HG03097 (cell line): ENCODE results near the gene RBM20.
"Not testable (repeated sequence)": the region's sequence is repeated elsewhere in the genome, so short reads cannot be mapped to it uniquely, and the experiment has no call there.

ENCODE experiments used
- ATAC-seq: cut with Tn5 transposase; IDR thresholded peaks from one replicate; pipeline ENCODE4 v1.9.1; 2021; ENCODE audit not compliant: unreplicated experiment, low FRiP score

The RBM20 gene

DNA sequence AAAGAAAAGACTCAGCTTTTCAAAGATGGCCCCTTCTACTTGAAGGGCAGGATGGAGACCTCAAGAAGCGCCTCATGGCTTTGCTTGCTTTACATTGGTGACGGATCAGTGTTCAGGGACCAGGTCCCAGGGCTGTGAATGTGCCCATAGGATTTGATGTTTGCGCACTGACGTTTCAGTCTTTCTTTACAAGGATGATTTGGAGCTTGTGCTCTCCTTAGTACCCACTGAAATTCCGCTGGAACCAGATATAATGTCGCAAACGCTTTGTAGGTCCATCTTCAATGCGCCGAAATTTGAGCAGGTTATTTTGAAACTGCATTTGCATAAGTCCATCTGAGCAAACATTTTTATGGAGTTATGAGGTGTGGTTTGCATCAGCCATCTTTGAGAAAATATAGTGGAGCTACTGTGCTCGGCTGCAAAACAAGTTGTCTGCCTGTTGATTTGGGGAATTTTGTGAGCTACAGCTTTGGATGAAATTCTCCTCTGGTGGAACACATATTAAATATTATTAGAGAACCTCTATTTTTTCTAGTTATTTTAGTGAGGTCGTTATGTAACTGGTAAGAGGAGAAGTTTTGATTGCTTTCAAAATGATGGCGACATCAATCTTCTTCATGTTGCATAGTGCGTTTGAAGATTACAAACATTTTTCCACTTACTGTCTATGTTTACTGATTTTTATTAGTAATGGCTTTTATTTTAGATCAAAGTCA is 2.4 kb downstream of the RBM20 start:
- ATAC-seq: no peak

DNA sequence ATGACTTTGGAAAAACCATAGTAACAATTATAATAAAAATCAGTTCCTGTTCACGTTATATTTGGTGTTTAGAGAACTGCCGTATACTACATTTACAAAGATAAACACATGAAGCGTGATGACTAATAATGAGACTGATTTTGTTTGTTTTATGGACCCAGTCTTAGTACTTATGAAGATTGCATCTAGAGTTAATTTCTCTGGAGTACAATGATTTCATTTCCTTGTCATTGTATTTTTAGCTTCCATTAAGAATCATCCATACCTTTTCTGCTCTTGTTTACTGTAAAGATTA is 2.9 kb downstream of the RBM20 start:
- ATAC-seq: no peak

DNA sequence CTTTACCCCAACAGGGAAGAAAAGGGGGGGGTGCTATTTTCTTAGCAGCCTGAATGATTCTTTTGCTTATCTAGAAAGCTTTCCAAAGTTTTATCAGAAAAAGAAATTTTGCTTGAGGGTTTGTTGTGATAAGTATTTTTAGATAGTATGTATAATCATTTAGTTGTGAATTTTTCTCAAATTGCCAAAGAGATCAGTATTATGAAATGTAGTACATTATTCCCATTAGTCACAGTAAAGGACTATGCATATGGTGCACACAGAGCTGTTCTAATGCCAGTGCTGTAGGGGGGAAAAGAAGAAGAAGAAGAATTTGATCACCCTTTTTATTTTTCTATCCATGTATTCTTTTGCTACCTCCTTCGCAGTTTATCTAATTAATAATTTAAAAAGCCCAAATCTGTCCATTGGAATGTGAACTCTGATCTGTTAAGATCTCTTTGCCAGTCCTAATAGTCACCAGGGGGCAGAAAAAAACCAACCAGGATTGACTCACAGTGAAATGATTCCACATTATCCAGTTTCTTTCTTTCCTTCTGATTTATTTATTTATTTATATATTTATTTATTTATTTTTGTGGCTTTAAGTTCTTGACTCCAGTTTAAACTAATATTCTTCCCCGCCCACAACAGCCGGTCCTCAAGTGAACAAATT is 4.7 kb downstream of the RBM20 start:
- ATAC-seq: no peak

DNA sequence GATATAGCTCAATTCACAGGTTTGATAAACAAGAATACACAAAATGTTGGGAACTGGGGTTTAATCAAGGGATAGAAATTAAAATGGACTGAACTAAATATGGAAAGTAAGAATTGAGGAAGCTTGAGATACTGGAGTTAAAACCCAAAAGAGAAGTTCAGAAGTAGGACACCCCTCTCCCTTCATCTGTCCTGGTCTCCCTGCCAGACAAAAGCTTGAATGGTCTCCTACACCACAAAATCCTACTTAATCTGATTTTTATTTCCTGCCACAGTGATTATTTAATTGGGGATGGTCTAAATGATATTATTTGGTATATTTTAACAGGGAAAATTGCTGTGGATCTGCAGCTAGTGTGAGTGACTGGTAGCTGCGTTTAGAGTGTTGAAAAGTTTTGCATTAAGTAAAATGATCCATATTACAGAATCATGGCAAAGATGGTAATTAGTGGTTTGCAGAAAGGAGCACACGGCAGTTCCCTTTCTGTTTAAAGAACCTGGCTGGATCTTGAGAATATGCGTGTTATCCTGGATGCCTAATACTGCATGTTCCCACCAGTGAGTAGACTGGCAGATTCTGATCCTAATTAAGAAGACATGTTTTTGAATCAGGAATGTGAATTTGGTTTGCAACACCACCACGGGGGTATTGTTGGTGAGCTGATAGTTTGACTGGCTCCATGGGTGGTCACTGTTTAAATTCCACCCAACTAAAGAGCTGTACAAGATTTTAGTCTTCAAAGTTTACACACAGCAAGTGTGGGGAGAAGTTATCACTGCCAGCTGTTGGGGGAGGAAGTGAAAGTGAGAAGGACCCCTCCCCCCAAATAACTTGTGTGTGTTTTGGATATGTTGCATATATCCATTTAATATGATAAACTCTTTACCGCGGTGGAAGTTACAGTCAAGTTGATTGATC is 5.5 kb downstream of the RBM20 start:
- no peak for ATAC-seq

DNA sequence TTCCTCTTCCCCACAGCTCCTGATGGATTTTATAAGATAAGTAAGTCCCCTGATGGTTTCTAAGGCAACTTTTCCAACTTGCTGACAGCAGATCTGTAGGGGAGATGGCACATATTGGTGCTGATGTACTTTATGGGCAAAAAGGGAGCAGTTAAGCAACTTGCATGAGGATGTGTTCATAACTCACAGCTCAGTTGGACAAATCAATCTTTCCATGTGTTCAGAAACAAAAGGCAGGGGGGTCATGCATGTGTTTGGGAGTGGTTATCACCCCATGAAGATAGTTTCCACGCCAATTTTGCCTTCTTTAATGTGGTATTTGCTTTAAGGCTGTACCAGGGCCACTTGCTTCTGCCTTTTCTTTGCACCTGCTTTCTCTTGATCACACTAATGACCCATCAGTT is 6.1 kb downstream of the RBM20 start:
- no peak for ATAC-seq

DNA sequence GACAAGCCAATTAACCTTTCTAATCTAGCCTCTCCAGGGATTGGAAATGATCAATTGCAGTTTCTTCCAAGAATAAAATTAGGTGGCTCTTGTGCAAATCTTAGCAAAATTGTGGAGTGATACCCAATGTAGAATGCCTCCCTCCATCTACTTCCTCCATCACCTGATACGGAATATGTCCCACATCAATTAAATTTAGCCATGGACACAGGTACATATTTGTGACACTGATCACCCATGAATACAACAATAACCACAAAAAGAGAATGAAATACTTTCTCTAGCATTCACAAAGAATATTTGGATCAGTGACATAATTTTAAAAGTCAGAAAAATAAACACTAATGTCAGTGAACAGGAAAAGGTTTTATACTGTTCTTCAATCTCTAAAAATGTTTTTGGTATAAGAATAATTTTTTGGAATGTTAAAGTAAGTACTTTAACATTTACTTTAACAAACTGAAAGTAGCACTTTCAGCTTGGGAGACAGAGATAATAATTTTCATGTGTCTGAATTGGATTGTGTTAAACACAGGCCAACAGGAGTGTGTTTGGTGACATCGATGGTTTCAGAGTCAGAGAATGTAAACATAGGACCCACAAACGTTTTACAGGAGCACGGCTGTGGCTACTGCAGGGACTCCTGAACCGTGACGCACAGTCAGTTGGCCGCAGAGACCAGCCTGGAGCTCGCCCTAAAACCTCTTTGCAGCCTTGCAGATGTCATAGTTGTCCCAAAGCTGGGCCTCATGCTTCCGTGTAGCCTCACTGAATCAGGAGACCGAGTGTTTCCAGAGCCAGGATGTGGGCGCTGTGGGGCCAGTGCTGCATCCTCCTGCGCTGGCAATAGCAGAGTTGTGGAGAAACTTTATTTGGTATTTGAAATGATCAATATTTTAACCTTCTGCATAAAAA is 7.2 kb downstream of the RBM20 start:
- peak; percentile 90 for ATAC-seq

DNA sequence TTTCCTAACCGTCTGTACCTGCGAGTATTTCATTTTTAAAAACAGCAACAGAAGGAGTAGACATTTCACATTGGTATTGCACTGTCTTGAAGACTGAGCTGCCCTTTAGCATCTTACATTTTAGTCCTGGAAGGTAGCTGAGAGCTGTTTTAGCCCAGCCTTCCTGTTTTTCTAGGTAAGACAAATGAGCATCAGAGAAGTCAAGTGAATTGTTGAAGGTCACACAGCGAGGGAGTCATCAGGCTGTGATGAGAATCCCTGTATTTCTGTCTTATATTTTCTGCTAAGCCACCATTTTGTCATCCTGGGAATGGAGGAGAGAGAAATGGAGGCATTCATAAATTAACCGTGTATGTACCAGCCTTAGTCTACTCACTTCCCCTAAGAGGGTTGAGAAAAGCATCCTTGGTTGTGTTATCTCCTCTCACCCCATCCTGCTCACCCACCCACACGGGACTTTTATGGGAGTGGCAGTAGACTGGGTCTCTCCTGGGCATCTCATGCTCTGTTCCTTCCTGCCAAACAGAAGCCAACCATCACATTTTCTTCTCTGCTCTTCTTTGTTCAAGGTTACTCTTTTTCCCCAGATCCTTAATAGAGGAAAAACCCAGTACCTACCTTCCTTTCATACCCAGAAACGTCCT is 8.5 kb downstream of the RBM20 start:
- ATAC-seq: no peak

DNA sequence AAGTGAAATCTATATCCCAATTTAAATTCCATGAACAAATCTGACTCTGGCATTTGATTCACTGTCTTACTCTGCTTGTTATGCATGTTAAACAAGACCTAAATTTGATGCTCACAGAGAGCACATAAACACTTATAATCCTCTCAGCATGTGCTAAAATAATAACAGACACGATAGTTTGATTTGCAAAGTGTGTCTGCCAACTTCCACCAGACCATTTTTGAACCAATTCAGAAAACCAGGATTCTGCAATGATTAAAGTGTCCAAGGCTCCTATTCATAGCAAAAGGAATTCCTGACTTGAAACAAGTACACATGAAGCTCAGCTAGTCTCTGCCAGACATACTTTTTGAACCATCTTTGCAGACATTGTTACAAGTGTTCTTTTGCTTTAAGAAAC is 11.2 kb downstream of the RBM20 start:
- ATAC-seq: no peak

DNA sequence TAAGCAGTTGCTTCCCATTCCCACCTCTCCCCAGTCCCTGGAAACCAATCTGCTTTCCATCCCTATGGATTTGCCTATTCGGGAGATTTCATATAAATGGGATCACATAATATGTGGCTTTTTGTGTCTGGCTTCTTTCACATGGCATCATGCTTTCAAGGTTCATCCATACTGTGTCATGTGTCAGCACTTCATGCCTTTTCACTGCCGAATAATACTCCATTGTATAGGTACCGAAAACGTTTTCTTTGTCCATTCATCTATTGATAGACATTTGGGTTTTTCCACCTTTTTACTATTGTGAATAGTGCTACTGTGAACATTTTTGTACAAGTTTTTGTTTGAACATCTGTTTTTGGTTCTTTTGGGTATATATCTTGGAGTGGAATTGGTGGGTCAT is 12.5 kb downstream of the RBM20 start:
- no peak for ATAC-seq

DNA sequence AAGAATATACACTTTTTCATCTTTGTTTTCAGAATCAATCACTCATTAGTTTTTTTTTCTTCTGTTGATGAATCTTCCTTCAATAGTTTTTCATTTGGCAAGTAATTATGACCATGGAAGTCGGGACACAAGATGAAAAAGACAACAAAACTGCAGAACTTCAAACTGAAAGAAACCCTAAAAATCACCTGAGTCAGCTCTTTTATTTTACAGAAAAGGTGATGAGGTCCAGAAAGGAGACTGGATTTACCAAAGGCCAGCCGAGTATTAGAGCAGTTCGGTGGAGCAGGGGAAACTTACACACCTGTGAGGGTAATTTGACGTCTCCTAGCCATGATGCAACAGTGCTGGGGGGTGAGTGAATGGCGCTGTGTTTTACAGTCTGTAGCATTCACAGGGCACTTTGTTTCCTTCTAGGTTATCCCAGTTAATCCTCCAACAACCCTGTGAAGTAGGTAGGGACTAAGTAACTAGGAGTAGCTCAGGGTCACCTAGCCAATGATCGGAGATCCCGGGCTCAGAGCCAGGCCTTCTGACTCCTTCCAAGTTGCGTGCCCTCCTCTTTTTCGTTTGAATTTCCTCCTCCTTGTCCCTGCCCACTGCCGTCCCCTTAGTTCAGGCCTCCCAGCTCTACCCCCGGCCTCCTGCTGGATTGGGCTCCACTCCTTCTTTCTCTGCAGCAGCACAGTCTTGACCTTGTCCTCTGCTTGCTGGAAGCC is 14.0 kb downstream of the RBM20 start:
- no peak for ATAC-seq

DNA sequence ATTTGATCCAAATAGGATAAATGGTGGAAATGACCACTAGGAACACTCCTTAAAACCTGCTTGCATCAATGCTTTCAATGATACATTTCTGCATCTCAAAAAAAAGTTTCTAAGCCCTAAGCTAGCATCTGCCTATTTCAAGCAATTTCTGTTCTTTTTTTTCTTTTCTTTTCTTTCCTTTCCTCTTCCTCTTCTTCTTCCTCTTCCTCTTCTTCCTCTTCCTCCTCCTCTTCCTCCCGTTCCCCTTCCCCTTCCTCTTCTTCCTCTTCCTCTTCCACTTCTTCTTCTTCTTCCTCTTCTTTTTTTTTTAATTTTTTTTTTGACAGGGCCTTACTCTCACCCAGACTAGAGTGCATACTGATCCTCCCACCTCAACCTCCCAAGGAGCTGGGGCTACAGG is 15.4 kb downstream of the RBM20 start:
- ATAC-seq: no peak

DNA sequence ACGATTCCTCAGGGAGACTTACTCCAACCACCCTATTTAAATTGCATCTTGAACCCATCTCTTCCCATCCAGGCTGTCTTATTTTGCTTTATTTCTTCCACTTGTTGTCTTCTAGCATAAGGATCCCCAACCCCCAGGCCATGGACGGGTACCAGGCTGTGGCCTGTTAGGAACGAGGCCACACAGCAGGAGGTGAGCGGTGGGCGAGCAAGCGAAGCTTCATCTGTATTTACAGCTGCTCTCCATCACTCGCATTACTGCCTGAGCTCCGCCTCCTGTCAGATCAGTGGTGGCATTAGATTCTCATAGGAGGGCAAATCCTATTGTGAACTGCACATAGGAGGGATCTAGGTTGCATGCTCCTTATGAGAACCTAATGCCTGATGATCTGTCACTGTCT is 16.2 kb downstream of the RBM20 start:
- ATAC-seq: not testable (repeated sequence)

DNA sequence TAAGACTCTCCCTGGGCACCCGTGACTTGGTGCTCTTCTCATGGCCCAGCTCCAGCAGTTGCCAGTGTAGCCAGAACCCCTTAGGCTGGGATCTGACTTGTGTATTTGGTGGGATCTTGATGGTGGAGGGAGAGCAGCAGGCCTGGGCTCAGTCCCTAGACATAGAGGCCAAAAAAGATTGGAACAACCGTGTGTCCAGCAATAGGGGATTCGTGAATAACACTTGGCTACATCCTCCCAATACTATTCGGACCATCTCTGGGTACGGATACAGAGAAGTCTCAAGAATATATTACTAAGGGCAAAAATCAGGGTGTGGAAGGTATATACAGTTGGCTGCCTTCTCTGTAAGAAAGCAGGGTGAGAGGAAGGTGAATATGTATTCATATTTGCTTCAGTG is 17.2 kb downstream of the RBM20 start:
- no peak for ATAC-seq

DNA sequence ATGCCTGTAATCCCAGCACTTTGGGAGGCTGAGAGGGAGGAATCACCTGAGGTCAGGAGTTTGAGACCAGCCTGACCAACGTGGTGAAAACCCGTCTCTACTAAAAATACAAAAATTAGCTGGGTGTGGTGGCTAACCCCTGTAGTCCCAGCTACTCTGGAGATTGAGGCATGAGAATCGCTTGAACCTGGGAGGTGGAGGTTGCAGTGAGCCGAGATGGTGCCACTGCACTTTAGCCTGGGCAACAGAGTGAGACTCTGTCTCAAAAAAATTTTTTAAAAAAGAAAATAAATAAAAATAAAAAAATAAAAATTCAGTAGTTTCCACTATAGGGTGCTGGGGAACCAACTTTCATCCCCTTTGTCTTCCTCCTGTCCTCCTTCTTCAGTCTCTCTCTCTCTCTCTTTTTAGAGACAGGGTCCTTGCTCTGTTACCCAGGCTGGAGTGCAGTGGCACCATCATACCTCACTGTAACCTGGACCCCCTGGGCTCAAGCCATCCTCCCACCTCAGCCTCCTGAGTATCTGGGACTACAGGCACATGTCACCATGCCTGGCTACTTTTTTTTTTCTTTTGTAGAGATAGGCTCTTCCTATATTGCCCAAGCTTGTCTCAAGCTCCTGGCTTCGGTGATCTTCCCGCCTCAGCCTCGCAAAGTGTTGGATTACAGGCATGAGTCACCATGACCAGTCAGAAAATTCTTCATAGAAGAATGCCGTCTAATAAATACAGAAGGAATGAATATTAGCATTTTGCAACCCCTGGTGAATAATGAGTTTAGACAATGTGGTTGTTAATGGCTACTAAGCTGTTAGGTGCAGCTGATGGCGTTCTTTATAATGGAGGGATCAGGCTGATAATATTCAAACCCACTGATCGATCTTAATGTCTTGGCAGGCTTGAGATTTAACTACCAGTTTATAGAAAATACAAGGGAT is 20.6 kb downstream of the RBM20 start:
- no peak for ATAC-seq

DNA sequence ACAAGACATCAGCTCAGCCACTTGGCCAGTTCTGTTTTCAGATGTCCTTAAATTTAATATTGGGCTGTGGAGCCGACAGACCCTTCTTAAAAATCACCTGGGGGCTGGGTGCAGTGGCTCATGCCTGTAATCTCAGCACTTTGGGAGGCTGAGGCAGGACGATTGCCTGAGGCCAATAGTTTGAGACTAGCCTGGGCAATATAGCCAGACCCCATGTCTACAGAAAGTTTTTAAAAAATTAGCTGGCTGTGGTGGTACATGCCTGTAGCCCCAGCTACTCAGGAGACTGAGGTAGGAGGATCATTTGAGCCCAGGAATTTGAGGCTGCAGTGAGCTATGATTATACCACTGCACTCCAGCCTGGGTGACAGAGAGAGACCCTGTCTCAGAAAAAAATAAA is 22.1 kb downstream of the RBM20 start:
- not testable (repeated sequence) for ATAC-seq

DNA sequence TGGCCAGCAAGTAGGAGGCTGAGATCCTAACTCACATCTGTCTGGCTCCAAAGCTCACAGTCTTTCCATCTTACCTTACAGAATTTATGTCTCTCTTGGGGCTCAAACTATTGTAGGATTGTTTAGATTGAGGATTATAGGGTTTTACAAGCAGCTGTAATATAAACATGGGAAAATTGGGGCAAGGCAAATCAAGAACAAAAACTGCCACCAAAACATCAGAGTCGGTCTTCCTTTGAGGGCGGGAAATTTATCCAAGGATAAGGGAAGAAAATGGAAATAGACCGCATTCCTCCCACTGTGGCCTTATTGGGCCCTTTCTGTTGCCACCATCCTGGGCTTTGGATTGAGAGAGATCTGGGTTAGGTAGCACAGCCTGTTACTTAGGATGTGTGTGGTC is 22.5 kb downstream of the RBM20 start:
- no peak for ATAC-seq

DNA sequence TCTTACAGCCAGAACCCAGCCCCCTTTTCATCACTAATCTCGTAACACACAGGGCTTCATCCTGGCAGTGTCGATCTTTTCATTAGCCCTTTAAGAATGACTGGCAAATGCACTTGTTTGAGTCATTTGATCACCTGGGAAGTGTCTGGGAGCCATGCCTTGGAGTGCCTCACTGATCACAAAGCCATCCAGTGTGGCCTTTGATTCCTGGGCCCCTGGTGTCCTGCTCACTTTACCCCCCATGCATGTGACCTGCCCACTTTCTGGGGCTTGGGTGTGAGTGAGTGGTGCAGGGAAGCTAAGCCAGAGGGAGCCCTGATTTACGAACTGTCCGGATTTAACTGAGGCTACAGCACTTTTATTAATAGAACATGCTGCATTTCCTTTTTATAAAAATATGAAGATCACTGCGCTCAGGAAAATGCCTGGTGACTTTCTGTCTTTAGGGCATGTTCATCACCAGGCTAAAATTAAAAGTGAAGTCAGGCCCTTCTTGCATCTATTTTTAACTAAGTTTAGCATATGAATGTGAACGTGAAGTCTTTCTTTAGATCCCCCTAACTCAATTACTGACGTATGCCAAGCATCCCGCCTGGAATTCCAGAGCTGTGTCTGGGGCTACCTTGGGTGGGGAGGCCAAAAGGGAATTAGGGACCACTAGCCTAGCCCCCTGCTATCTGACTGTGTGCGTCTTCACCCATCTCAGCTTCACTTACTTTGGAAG is 23.6 kb downstream of the RBM20 start:
- no peak for ATAC-seq

DNA sequence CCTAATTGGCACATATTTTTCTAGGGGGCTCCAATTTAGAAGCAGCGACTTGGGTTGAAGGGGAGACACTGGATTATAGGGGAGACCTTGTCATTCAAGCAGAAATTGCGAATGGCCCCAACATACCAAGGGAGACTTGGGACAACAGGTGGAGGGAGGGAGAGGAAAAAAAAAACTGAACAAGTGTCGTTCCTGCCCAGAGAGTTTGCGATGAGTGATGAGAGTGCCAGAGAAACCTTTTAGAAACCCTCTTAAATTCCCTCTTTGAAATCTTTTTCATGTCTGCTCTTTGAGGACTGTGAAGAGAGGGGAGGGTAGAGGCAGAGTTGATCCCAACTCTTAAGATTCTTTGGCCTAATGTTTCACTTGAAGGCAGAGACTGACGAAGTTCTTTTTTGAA is 24.3 kb downstream of the RBM20 start:
- no peak for ATAC-seq
